D721Med (cell line): ENCODE results near the gene BCL2.

Experiments used
- DNase-seq: peaks from one replicate; pipeline ENCODE4 v3.0.0; 2011; ENCODE audit warnings: low spot score; ENCODE audit not compliant: insufficient read length
- FAIRE-seq: peaks from 2 replicates; lab custom pipeline; 2011; peaks lifted over from hg19 to GRCh38; lab: Jason Lieb, UNC
- CTCF ChIP-seq: IDR thresholded peaks from 2 replicates; pipeline ENCODE4 v1.5.1; 2012; ENCODE audit warnings: mild to moderate bottlenecking, control low read depth; ENCODE audit not compliant: insufficient read depth; ENCODE audit errors: missing control alignments

The BCL2 gene

GRCh38 chr18:63284827-63285733 lies 34.5 kb downstream of the BCL2 start:
- TF ChIP-seq CTCF = no peak
- FAIRE-seq (no peak), DNase-seq (no peak)

GRCh38 chr18:63284173-63284799 lies 35.3 kb downstream of the BCL2 start:
- FAIRE-seq (no peak), DNase-seq (no peak)
- no peak for TF ChIP-seq CTCF

GRCh38 chr18:63283305-63284094 lies 36.1 kb downstream of the BCL2 start:
- FAIRE-seq (peak; percentile 93), DNase-seq (no peak)
- no peak for TF ChIP-seq CTCF

GRCh38 chr18:63282793-63283192 lies 36.8 kb downstream of the BCL2 start:
- TF ChIP-seq CTCF = no peak
- DNase-seq (no peak), FAIRE-seq (peak; percentile 56)

GRCh38 chr18:63273222-63273927 lies 46.2 kb downstream of the BCL2 start:
- DNase-seq (no peak), FAIRE-seq (peak; percentile 83)
- no peak for TF ChIP-seq CTCF

- no peak for TF ChIP-seq CTCF
- FAIRE-seq (peak; percentile 68), DNase-seq (no peak)
Measured at GRCh38 chr18:63272638-63273037, 46.9 kb downstream of the BCL2 start.
